ENCODE measurements around the gene RNU2-63P. TPM values are rescaled to one million over a fixed set of nuclear protein-coding genes. Genes with fewer than 3 reads are reported as not detected.

Gene RNU2-63P
- total RNA-seq, 4 donors from 2014 or later: not detected

GRCh38 chr2:88011011-88011410 lies 5.3 kb downstream of the RNU2-63P start:
- DNase-seq: no peak
- intact Hi-C loops (cut with DNase I; ENCODE audit: low total_unique reads): no loop called here
- no peak overlapping the region for H3K27ac ChIP-seq

GRCh38 chr2:88010136-88010535 lies 6.2 kb downstream of the RNU2-63P start:
- TF ChIP-seq CTCF (IDR thresholded peaks at IDR 0.05): no peak
- TF ChIP-seq POLR2A (IDR thresholded peaks at IDR 0.05): no peak

More at GRCh38 chr2:88011011-88011410, 5.3 kb downstream of the RNU2-63P start:
- no peaks in the 10 kb centered on the region for H3K27me3 ChIP-seq
- no peak for TF ChIP-seq CTCF (IDR thresholded peaks at IDR 0.05)
- no peak for TF ChIP-seq POLR2A (IDR thresholded peaks at IDR 0.05)
- no peaks in the 10 kb centered on the region for H3K36me3 ChIP-seq
- no peak overlapping the region for H3K4me3 ChIP-seq
- no peaks in the 10 kb centered on the region for H3K9me3 ChIP-seq
- no peaks in the 10 kb centered on the region for H3K4me1 ChIP-seq

DNA sequence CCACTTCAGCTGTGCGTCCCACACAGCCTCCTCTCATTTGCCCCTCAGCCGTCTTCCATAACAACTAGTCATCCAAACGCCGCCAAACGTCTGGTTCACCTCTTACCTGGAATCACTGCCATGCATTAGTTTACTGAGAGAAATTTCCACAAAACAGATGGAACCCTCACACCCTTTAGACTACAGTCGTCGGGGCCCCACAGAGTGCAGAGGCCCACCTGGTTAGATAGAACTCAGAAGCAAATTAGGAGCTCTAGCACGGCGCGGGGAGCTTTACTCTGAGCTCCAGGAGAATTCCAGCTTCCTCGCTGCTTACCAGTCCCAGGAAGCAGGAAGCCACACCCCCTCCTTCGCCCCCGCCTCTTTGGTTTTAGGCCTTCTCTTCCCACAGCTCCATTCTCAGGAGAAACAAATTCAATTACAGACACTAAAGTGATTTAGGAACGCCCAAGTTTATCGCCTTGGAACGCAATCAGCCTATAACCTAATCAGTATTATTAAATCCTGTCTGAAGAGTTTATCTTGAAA lies 9.4 kb downstream of the RNU2-63P start:
- TF ChIP-seq POLR2A (IDR thresholded peaks at IDR 0.05) (no peak), CTCF (IDR thresholded peaks at IDR 0.05) (no peak)
- Histone ChIP-seq H3K4me3 (no peak overlapping the region), H3K9me3 (no peaks in the 10 kb centered on the region), H3K36me3 (no peaks in the 10 kb centered on the region), H3K4me1 (no peaks in the 10 kb centered on the region), H3K27ac (no peak overlapping the region), H3K27me3 (no peaks in the 10 kb centered on the region)
- DNase-seq: no peak
- intact Hi-C loops (cut with DNase I; ENCODE audit: low total_unique reads): no loop called here

More at GRCh38 chr2:88010136-88010535, 6.2 kb downstream of the RNU2-63P start:
- intact Hi-C loops (cut with DNase I; ENCODE audit: low total_unique reads): no loop called here
- Histone ChIP-seq H3K36me3 (no peaks in the 10 kb centered on the region), H3K27me3 (no peaks in the 10 kb centered on the region), H3K9me3 (no peaks in the 10 kb centered on the region), H3K27ac (no peak overlapping the region), H3K4me3 (no peak overlapping the region), H3K4me1 (no peaks in the 10 kb centered on the region)
- no peak for DNase-seq

- no peak for TF ChIP-seq POLR2A (IDR thresholded peaks at IDR 0.05)
- no peak for TF ChIP-seq CTCF (IDR thresholded peaks at IDR 0.05)
- H3K4me1 ChIP-seq: no peaks in the 10 kb centered on the region
- no peak overlapping the region for H3K27ac ChIP-seq
- intact Hi-C loops (cut with DNase I; ENCODE audit: low total_unique reads): no loop called here
- no peaks in the 10 kb centered on the region for H3K27me3 ChIP-seq
- DNase-seq: no peak
- no peaks in the 10 kb centered on the region for H3K9me3 ChIP-seq
- H3K4me3 ChIP-seq: no peak overlapping the region
- no peaks in the 10 kb centered on the region for H3K36me3 ChIP-seq
Observed at GRCh38 chr2:88005776-88006175, 10.6 kb downstream of the RNU2-63P start.

GRCh38 chr2:88003074-88003755 lies 13.1 kb downstream of the RNU2-63P start:
- Histone ChIP-seq H3K9me3 (no peaks in the 10 kb centered on the region), H3K36me3 (no peaks in the 10 kb centered on the region), H3K27ac (no peak overlapping the region), H3K4me3 (no peak overlapping the region), H3K4me1 (no peaks in the 10 kb centered on the region), H3K27me3 (no peaks in the 10 kb centered on the region)
- no peak for TF ChIP-seq CTCF (IDR thresholded peaks at IDR 0.05)
- no peak for TF ChIP-seq POLR2A (IDR thresholded peaks at IDR 0.05)
- intact Hi-C loops (cut with DNase I; ENCODE audit: low total_unique reads): no loop called here
- no peak for DNase-seq
